ENCODE measurements around the gene SEC14L1.

The SEC14L1 gene

DNA sequence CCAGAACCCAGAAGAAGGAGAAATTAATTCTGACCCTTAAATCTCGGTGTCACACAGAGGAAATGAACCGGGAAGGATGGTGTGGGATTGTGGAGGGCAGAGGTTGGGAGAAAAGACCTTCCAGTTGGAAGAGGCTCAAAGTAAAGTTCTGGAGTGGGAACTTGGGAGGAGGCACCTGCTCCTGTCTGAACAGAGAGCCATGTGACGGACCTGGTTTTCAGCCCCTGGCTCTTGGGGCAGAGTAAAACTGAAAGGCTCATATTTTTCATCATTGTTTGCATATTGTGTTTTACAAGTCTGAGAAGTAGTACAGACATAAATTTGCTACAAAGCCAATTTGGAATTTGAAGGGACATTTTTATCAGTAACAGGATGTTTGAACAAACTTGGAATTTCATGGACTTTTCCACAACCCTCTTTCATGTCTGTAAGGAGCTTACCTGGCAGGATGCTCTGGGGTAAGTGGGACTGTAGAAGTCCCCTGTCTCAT, 24.4 kb upstream of the SEC14L1 start:
- DNase-seq (ENCODE audit: low read depth), result no peak
- no peak overlapping the region for H3K4me3 ChIP-seq (ENCODE audit: low read length)
- TF ChIP-seq, protein P1, sequence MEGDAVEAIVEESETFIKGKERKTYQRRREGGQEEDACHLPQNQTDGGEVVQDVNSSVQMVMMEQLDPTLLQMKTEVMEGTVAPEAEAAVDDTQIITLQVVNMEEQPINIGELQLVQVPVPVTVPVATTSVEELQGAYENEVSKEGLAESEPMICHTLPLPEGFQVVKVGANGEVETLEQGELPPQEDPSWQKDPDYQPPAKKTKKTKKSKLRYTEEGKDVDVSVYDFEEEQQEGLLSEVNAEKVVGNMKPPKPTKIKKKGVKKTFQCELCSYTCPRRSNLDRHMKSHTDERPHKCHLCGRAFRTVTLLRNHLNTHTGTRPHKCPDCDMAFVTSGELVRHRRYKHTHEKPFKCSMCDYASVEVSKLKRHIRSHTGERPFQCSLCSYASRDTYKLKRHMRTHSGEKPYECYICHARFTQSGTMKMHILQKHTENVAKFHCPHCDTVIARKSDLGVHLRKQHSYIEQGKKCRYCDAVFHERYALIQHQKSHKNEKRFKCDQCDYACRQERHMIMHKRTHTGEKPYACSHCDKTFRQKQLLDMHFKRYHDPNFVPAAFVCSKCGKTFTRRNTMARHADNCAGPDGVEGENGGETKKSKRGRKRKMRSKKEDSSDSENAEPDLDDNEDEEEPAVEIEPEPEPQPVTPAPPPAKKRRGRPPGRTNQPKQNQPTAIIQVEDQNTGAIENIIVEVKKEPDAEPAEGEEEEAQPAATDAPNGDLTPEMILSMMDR (conservative IDR thresholded peaks at IDR 0.05; ENCODE audit: low read length), result no peak

DNA sequence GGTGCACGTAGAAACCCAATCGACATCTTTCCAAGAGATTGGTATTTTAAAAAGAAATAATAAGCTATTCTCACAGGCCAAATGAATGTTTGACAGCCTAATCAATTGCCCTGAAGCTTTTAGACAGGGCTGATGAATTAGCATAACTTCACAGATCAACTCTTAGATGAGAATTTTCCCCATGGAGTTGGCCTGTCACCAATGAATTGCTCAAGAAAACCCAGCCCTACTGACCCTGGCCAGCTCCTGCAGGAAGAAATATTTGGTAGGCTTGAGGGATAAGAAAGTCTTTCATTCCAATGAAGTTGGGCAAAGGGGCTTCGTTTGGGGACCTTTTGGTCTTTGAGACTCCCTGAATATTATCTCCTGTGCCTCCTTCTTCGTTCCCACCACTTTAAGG, 23.4 kb upstream of the SEC14L1 start:
- TF ChIP-seq, protein P1 (conservative IDR thresholded peaks at IDR 0.05; ENCODE audit: low read length), result no peak
- H3K4me3 ChIP-seq (ENCODE audit: low read length), result no peak overlapping the region
- peak; percentile 55 for DNase-seq (ENCODE audit: low read depth)

DNA sequence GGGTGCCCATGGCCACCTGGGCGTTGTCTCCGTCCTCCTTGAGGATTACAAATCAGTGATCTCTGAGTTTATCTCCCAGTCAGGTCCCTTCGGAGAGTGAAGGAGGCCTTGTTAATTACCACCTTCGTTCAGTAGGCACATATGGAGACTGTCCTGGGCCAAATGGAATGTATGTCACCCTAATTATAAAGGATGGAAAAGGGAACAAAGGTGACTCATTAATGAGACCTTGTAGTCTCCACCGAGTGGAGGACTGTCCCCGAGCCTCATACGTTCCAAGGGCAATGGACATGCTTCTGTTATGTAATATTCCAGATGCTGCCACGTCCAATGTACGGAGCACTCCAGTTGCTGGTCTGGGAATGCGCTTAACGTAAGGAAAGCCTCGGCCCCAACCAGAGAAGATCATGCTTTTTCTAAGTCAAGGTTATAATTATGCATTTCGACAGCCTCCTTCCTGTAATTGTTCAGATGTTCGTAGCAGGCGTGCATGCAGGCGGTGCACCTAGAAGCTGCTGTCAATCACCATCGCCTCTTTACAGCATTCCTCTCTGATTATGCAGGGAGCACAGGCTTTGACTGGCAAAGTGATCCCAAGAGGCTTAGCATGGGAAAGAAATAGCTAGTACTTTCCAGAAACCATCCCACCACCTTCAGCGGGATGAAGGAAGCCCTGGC, 22.4 kb upstream of the SEC14L1 start:
- DNase-seq (ENCODE audit: low read depth), result no peak

DNA sequence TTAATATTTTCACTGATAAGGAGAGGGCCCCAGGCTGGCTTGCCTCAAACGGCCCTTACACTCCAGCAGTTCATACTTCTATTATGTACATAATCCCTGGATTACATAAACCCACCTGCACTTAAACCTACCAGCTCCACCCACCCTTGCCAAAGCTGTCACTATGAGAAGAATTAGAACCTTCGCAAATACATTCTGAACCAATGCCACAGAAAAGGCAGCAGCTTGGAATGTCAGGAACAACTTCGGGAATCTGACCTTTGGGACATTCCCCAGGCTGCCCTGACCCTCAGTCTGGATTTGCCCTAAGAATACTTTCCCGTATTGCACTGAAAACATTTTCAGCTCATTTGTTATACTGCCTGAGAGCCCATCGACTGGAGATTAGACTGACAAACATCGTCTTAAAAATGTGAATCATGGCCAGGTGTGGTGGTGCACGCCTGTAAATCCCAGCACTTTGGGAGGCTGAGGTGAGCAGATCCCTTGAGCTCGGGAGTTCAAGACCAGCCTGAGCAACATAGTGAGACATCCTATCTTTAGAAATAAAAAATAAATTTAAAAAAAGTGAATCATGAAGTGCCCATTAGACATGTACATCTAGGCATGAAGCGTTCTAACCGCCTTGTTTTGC, 21.0 kb upstream of the SEC14L1 start:
- TF ChIP-seq, protein P1 (conservative IDR thresholded peaks at IDR 0.05; ENCODE audit: low read length), result no peak
- H3K4me3 ChIP-seq (ENCODE audit: low read length), result no peak overlapping the region
- no peak for DNase-seq (ENCODE audit: low read depth)

More for the DNA sequence above, 22.4 kb upstream of the SEC14L1 start:
- TF ChIP-seq, protein P1 (conservative IDR thresholded peaks at IDR 0.05; ENCODE audit: low read length), result no peak
- no peak overlapping the region for H3K4me3 ChIP-seq (ENCODE audit: low read length)

DNA sequence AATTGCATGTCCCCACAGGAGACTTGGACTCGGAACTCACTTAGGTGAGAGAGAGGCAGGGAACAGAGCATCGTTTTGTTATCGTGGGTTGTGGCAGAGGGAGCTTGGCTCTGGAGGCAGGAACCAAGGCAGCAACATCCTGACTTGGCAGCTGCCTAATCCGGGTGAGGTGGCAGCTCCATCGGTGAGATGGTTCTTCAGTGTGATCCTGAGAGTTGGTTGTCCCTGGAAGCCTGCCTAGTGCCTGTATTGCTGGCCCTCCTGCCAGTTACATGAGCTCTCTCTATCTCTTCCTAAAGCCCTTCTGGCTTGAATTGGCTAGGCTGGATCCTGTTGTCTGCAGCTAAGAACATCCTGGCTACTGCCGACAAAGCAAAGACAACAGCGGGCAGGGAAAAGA, 19.9 kb upstream of the SEC14L1 start:
- TF ChIP-seq, protein P1 (conservative IDR thresholded peaks at IDR 0.05; ENCODE audit: low read length), result no peak
- no peak for DNase-seq (ENCODE audit: low read depth)
- H3K4me3 ChIP-seq (ENCODE audit: low read length), result no peak overlapping the region

DNA sequence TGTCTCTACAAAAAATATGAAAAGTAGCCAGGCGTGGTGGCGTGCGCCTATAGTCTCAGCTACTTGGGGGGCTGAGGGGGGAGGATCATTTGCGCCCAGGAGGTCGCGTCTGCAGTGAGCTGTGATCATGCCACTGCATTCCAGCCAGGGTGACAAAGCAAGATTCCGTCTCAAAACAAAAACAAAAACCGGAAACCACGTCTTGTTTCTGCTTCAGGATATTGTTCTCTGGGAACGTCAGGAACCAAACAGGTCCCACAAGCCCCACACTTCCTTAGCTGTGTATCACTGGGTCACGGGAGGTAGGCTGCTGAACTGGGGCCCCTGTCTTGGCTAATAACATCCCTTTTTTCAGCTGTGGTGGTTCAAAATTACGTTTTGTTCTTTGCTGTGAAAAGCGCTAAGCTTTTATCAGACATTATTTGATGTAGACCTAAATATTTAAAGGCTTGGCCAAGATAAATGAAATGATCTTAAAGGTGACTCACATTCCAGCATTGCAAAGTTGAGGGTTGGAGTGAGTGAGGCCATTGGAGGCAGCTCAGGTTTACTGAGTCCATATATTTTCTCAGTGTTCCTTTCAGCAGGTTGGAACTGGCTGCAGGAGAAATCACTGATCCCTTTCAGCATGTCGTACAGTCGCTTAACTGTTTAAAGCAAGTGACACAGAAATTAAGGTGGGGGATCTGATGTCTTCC, 16.4 kb upstream of the SEC14L1 start:
- peak; percentile 60 for DNase-seq (ENCODE audit: low read depth)
- H3K4me3 ChIP-seq (ENCODE audit: low read length), result no peak overlapping the region
- TF ChIP-seq, protein P1 (conservative IDR thresholded peaks at IDR 0.05; ENCODE audit: low read length), result no peak

Data from AG10803 (cell line).